Measurements from ENCODE around the gene CALY. TPM values are rescaled to one million over a fixed set of nuclear protein-coding genes. Genes with fewer than 3 reads are reported as not detected.
"Not testable (repeated sequence)": the region's sequence is repeated elsewhere in the genome, so short reads cannot be mapped to it uniquely, and the experiment has no call there.

Gene CALY
- total RNA-seq, 1 donor from 2014 or later, result 0.98 TPM

DNA sequence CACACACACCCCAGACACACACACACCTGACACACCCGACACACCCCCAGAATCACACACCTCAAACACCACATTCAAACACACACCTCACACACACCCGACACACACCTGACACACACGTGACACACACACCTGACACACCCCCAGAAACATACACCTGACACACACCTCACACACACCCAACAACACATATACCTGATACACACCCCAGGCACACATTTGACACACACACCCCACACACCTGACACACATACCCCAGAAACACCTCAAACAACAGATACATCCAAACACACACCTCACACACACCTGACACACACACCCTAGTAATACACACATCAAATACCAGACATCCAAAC is 652 bp upstream of the CALY start:
- DNase-seq (ENCODE audit: low spot score) (no peak), ATAC-seq (no peak)
- intact Hi-C loops (cut with DNase I), result no loop called here

GRCh38 chr10:133336118-133336576 is 549 bp downstream of the CALY start:
- DNase-seq (ENCODE audit: low spot score), result peak; percentile 59
- ATAC-seq, result no peak
- intact Hi-C loops (cut with DNase I), result no loop called here

DNA sequence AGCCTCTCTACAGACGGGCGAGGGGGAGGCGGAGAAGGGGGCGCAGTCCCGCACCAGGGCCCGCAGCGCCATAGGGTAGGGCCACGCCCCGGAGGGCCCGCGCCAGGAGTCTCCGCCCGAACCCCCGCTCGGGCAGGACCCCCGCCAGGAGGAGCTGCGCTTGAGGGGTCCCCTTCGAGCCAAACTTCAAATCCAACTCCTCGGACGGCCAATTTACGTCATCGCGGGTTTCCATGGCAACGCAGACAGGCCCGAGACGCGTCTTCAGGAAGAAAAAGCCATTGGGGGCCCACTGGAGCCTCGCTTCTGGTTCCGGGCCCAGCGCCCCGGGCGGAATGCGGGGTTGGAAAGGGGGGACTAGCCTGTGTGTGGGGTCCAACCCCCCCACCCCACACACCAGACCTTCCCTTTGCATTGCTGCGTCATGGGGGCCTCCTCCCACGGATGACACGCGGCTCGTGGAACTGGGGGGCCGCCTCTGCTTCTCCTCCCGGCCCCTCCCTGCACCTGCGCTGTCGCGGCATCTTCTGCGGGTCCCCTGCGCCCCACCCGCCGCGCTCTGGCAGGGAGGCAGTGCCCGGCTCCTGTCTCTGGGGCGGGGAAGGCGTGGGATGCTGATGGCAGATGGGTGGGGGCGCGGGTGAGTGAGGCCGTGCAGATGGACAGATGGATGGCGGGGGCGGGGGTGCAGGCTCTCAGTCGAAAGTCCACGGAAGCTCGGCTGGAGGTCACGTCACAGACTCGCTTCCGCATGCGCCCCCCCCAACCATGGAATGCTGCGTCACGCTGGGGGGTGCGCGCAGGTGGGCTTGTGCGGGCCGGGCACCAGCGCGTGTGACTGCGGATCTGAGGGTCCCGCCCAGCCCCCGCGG is 1.2 kb downstream of the CALY start:
- peak; percentile 42 for ATAC-seq
- DNase-seq (ENCODE audit: low spot score), result peak; percentile 87
- intact Hi-C loops (cut with DNase I), result no loop called here

- DNase-seq (ENCODE audit: low spot score), result peak; percentile 63
- peak; percentile 45 for ATAC-seq
- intact Hi-C loops (cut with DNase I), result no loop called here
Observed at GRCh38 chr10:133334503-133335245, 2.0 kb downstream of the CALY start.

DNA sequence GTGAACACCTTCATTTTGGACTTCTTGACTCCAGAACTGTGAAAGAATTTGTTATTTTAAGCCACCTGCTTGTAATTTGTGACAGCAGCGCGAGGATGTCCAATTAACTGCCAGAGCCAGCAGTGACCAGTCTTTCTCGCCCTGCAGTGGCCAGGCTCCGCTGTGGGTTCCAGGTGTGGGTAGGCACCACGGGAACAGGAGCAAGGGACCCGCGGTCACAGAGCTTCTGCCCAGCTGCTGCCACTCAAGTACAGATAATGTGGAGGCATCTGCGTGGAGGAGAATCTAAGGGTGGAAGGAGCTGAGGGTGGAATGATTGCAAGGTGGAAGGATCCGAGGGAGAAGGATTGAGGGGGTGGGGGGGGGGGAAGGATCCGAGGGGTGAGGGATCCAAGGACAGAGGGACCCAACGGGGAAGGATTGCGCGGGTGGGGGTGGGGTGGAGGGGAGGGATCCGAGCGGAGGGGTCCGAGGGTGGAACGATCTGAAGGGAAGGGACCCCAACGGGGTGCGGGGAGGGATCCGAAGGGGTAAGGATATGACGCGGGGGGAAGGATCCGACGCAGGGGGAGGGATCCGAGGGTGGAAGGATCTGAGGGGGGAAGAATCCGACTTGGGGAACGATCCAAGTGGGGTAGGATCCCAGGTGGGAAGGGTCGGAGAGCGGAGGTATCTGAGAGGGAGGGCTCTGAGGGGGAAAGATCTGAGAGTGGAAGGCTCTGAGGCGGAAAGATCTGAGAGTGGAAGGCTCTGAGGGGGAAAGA is 3.6 kb downstream of the CALY start:
- intact Hi-C loops (cut with DNase I), result no loop called here
- DNase-seq (ENCODE audit: low spot score), result peak; percentile 52
- ATAC-seq, result no peak

- DNase-seq (ENCODE audit: low spot score), result peak; percentile 94
- intact Hi-C loops (cut with DNase I), result loop anchor here (10.0 kb wide), 1 partner anchor 195 kb away; the partner anchor contains the start of gene CYP2E1
- ATAC-seq, result peak; percentile 88
Observed at GRCh38 chr10:133329491-133330202, 7.0 kb downstream of the CALY start.

DNA sequence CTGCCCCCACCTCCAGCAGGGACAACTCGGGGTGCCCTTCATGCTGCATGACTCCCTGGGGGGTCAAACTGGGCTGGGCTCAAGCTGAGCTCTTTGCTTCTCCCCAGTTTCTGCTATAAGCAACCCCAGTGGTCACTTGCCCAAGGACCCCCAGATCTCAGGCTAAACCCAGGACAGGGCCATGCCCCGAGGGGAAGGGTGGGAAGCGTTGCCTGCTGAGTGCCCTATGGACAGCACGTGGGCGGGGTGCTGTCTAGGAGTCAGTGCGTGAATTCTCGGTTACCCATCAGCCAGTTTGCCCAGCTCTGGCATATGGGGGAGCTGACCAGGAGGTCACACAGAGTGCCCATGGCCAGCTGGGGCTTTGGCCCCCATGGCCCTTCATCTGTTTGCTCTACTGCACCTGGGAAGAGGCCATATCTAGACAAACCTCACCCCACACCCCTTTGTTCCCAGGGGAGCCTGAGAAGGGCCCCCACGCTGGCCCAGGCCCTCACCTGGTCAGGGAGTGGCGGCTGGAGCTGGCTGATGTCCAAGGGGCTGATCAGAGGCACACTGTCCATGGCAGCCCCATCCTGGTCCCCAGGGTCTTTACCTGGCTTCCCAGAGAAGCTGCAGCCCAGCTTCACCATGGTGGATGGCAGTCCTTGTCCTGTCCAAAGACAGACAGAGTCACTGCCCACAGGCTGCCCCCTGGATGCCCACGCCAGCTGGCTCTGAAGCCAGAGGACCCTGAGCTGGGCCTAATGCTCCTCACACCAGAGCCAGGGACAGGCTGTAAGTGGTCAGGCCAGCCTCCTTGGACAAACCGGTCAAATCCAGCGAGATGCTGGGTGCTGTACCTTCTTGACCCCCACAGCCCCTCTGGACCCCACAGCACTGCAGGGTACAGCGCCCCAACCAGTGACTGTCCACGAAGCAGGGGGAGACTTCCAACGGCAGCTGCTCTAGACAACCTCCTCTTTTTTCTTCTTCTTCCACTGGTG is 8.0 kb downstream of the CALY start:
- no peak for ATAC-seq
- peak; percentile 57 for DNase-seq (ENCODE audit: low spot score)
- intact Hi-C loops (cut with DNase I), result loop anchor here (10.0 kb wide), 1 partner anchor 196 kb away; the partner anchor contains the start of gene CYP2E1

- ATAC-seq (no peak), DNase-seq (ENCODE audit: low spot score) (peak; percentile 55)
- intact Hi-C loops (cut with DNase I), result loop anchor here (10.0 kb wide), 1 partner anchor 197 kb away; the partner anchor contains the start of gene CYP2E1
Observed at GRCh38 chr10:133327651-133328357, 8.9 kb downstream of the CALY start.

DNA sequence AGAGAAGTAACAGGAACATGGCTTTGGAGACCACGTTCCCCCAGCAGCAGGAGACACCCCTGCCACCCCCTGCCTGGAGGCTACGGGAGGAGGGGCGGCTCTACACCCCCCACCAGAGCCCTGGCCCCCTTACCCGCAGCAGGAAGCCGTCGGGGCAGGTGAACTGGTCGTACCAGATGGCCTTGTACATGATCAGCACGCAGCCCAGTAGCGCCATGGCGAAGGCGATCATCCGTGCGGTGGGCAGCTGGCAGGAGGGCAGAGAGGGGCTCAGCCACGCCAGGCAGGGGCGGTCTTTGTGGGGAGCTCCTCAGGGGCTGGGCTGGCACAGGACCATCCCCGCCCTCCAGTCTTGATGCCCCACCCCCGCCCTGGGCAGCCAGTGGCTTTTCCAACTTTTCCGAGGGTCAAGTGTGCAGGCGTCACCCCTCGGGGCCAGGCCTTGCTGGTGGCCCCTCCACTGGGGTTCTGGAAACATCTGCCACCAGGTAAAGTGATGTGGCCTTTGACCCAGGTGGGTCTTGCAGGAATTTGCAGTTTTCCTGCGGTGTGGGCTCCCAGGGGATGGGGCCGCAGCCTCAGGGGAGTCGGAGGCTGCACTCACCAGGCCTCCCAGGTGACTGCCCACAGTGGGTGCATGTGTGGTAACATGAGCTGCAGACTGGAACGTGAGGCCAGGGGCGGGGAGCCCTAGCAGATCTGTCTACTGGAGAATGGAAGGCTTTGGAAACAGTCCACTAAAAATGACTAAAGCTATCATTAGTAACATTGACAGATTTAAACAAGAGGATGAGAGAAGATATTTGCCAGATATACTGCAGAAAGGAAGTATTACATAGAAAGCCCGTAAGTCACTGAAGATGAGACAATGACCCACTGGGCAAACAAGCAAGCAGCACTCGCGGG is 9.7 kb downstream of the CALY start:
- DNase-seq (ENCODE audit: low spot score) (peak; percentile 49), ATAC-seq (no peak)
- intact Hi-C loops (cut with DNase I), result loop anchor here (10.0 kb wide), 1 partner anchor 198 kb away; the partner anchor contains the start of gene CYP2E1

- DNase-seq (ENCODE audit: low spot score), result no peak
- intact Hi-C loops (cut with DNase I), result loop anchor here (10.0 kb wide), 1 partner anchor 199 kb away; the partner anchor contains the start of gene CYP2E1
- no peak for ATAC-seq
Observed at GRCh38 chr10:133326223-133326551, 10.5 kb downstream of the CALY start.

DNA sequence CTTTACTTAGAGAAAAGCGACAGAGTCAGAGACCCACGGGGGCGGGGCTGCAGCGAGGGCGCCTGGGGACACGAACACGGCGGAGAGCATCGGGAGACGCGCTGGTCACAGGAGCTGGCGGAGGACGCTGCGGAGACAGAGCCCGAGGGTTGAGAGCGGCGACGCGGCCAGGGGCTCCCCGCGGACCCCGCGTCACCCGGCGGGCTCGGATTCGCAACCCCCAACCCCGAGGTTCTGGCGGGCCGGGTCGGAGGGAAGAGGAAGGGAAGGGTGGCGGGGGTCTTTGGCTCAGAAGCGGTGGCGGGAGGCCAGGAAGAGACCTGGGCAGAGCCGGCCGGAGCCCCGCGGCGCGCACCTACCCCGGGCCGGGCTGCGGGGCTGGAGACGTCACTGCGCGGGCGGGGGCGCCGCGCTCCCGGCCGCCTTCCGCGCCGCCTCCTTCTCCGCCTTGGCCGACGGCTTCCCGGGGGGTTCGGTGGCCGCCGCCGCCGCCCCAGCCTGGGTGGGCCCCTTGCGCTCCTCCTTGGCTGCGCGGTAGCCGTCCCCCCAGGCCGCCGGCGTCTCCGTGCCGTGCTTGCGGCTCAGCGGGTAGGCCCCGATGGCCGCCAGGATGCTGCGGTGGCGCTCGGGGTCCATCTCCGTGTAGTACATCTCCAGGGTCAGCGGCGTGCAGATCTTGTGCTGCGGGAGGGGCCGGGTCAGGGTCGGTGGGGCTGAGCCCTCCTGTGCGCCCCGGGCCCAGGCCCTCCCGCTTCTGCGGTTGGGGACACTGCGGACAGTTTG is 11.1 kb downstream of the CALY start:
- peak; percentile 56 for DNase-seq (ENCODE audit: low spot score)
- ATAC-seq, result no peak
- intact Hi-C loops (cut with DNase I), result loop anchor here (10.0 kb wide), 1 partner anchor 199 kb away; the partner anchor contains the start of gene CYP2E1

GRCh38 chr10:133324857-133325260 is 11.8 kb downstream of the CALY start:
- peak; percentile 7 for ATAC-seq
- peak; percentile 53 for DNase-seq (ENCODE audit: low spot score)

DNA sequence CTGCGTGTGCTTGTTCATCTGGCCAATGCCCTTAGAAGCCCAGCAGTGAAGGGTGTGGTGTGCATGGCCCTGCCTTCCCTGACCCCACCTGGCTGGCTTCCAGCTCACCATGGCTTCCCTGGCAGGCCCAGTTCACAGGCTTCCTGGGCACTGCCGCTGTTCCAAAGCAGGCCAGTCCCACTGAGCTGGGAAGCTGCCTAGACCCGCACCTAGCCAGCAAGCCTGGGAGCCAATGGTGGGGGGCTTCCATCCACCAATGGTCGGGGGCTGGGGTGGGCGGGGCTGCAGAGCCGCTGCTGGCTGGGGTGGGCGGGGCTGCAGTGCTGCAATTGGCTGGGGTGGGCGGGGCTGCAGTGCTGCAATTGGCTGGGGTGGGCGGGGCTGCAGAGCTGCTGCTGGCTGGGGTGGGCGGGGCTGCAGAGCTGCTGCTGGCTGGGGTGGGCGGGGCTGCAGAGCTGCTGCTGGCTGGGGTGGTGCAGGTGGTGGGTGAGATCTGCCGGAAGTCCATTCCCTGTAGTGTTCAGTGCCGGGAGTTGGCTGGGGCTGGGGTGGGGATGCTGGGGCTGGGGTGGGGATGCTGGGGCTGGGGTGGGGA is 12.4 kb downstream of the CALY start:
- intact Hi-C loops (cut with DNase I), result loop anchor here (10.0 kb wide), 1 partner anchor 201 kb away; the partner anchor contains the start of gene CYP2E1
- DNase-seq (ENCODE audit: low spot score), result peak; percentile 70

More at GRCh38 chr10:133324857-133325260, 11.8 kb downstream of the CALY start:
- intact Hi-C loops (cut with DNase I), result loop anchor here (10.0 kb wide), 1 partner anchor 200 kb away; the partner anchor contains the start of gene CYP2E1

GRCh38 chr10:133322064-133322709 is 14.5 kb downstream of the CALY start:
- intact Hi-C loops (cut with DNase I), result loop anchor here (10.0 kb wide), 1 partner anchor 203 kb away; the partner anchor contains the start of gene CYP2E1
- not testable (repeated sequence) for DNase-seq (ENCODE audit: low spot score); ATAC-seq

More for the DNA sequence above, 12.4 kb downstream of the CALY start:
- ATAC-seq, result peak; percentile 79
